Keratinocyte (primary cell): ENCODE measurements around the gene DSTN.

Source experiments
- EZH2 ChIP-seq: IDR thresholded peaks from one replicate; pipeline ENCODE4 v1.6.1; 2012; ENCODE audit warnings: inconsistent platforms, mild to moderate bottlenecking, low read length, moderate library complexity
- TF ChIP-seq, protein P1 (sequence below), 3 experiments: IDR thresholded peaks in 1 of 3; conservative IDR thresholded peaks in 1 of 3; optimal IDR thresholded peaks in 1 of 3; 2 replicates in 2 of 3; 3 replicates in 1 of 3; pipeline versions ENCODE3 to v1.5.1; 2011; ENCODE audit warnings: low read length in 3 of 3, mild to moderate bottlenecking in 3 of 3, moderate library complexity in 2 of 3, control low read depth in 1 of 3, inconsistent platforms in 1 of 3; ENCODE audit not compliant: insufficient read depth in 2 of 3; ENCODE audit errors: extremely low read depth in 1 of 3

DNA sequence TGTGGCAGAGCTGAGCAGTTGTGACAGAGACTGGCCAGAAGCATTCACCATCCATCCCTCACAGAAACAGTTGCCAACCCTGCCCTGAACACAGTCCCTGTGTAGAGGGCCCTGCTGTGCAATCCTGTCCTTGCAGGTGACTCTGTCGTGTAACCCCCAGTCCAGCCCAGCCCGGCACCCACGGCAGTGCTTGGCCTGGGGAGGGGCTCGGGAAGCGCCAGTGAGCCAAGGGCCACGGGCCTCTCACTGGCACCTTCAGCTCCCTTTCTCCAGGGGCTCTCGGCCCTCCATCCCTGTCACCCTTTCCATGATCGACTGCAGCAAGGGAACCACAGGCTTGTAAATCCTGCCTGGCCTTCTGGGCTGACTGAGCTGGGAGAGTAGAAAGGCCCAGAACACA is 59.1 kb downstream of the DSTN start:
- TF ChIP-seq, protein P1, sequence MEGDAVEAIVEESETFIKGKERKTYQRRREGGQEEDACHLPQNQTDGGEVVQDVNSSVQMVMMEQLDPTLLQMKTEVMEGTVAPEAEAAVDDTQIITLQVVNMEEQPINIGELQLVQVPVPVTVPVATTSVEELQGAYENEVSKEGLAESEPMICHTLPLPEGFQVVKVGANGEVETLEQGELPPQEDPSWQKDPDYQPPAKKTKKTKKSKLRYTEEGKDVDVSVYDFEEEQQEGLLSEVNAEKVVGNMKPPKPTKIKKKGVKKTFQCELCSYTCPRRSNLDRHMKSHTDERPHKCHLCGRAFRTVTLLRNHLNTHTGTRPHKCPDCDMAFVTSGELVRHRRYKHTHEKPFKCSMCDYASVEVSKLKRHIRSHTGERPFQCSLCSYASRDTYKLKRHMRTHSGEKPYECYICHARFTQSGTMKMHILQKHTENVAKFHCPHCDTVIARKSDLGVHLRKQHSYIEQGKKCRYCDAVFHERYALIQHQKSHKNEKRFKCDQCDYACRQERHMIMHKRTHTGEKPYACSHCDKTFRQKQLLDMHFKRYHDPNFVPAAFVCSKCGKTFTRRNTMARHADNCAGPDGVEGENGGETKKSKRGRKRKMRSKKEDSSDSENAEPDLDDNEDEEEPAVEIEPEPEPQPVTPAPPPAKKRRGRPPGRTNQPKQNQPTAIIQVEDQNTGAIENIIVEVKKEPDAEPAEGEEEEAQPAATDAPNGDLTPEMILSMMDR (optimal IDR thresholded peaks at IDR 0.05 in 1 of 3, IDR thresholded peaks at IDR 0.05 in 1 of 3, conservative IDR thresholded peaks at IDR 0.05 in 1 of 3; ENCODE audit: extremely low read depth in 1 of 3, insufficient read depth in 2 of 3, low read length in 3 of 3) = no peak
- no peak for TF ChIP-seq EZH2
